ENCODE measurements around the gene RAB3B.

DNA sequence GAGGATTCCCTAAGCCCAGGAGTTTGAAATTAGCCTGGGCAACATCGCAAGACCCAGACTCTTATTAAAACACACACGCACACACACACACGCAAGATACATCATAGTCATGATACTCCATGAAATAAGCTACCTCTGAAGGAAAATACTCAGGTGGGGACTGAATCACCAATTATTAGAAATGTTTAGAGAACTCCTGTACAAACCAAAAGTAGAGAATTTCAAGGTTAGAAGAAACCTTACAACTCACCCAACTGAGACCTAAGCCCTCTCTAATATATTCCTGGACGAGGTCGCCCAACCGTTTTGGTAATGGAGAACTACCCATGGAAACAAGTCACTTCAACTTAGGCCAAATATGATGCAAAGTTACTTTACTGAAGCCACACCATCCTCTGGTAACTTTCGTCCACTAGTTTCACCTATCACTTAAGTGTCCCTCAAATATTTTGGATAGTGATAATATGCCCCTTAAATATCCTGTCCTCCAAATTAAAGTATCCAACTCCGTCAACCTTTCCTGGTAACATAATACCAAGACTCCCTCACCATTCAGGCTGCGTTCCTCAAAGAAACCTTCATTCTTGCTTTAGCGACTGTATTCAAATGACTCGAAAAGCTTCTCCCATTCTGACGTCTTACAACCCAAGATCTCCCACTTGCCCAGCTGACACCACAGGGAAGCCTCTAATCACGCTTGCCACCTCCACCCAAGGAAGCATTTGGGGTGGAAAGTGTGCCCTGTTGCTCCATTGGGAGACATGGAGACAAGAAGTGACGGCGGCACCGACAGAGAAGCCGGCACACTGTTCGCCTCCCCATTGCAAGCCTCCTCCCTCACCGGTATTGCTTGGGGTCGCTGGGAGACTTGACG, 112.8 kb downstream of the RAB3B start:
- TF ChIP-seq, protein P1, sequence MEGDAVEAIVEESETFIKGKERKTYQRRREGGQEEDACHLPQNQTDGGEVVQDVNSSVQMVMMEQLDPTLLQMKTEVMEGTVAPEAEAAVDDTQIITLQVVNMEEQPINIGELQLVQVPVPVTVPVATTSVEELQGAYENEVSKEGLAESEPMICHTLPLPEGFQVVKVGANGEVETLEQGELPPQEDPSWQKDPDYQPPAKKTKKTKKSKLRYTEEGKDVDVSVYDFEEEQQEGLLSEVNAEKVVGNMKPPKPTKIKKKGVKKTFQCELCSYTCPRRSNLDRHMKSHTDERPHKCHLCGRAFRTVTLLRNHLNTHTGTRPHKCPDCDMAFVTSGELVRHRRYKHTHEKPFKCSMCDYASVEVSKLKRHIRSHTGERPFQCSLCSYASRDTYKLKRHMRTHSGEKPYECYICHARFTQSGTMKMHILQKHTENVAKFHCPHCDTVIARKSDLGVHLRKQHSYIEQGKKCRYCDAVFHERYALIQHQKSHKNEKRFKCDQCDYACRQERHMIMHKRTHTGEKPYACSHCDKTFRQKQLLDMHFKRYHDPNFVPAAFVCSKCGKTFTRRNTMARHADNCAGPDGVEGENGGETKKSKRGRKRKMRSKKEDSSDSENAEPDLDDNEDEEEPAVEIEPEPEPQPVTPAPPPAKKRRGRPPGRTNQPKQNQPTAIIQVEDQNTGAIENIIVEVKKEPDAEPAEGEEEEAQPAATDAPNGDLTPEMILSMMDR (conservative IDR thresholded peaks at IDR 0.05; ENCODE audit: low read length) = no peak
- TF ChIP-seq EZH2phosphoT487 (IDR thresholded peaks at IDR 0.05; ENCODE audit: borderline replicate concordance) = no peak

All from Loucy (cell line).